Globus pallidus (tissue), 1 donor: ENCODE results near the gene CDH4.

Experiments used
- DNase-seq: peaks from one replicate; pipeline ENCODE4 v3.0.0-alpha.2; 2015; ENCODE audit warnings: low spot score

Gene CDH4

DNA sequence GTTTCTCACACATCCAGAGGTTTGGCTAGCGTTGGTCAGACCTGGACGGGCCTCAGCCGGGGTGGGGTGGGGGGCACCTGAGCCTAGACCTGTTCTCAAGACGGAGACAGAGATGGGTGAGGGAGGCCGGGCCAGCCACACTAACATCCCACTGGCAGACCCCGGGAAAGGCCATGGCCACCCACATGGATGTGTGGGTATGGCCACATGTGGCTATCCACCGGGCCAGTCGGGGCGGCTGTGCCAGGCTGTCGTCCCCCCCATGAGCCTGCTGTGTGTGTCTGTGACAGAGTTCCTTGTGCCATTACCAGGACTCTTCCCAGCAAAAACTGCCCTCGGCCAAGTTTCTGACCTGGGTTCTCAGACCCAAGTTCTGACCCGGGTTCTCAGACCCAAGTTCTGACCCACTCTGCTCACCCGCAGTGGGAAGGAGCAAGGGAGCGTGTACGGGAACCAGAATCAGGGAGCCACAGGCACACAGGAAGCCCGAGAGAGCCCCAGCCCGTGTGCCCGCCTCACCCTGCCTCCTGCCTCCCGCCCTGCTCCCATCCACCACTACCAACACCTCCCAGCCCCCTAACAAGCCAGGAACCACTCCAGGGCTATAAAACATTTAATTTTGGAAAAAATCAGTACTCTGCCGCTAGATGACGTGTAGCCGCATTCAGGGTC lies 558.1 kb downstream of the CDH4 start:
- DNase-seq, result no peak

DNA sequence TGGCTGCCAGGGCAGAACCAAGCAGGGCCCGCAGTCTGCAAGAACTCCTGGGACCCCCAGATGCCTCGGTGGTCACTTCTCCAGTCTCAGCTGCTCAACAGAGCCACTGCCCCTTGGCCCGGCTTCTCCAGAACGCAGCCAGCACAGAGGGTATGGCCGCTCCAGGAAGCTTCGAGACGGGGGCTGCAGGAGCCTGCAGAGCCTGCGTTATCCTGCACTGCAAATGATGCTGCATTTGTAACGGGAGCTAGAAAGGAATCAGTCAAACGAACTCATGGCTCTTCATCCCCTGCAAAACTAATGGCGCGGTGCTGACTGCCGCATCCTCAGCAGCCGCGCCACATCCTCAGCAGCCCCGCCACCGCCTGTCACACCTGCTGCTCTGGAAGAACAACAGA lies 558.7 kb downstream of the CDH4 start:
- no peak for DNase-seq

DNA sequence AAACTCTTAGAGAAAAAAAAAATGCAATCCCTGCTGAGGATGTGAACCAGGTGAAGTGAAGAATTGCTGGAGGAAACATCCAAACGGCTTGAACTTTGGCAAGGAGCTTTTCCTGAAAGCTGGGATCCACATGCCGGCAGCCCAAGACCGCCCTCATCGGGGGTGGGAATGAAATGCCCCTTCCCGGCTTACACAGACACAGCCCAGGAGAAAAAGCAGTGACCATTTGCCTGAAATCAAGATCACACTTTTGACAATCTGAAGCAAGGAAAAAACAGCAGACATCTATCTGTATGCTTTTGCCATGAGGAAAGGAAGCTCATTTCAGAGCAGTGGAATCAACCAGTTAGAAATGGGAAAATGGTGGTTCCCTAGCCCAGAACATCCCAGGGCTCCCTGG lies 559.1 kb downstream of the CDH4 start:
- no peak for DNase-seq

DNA sequence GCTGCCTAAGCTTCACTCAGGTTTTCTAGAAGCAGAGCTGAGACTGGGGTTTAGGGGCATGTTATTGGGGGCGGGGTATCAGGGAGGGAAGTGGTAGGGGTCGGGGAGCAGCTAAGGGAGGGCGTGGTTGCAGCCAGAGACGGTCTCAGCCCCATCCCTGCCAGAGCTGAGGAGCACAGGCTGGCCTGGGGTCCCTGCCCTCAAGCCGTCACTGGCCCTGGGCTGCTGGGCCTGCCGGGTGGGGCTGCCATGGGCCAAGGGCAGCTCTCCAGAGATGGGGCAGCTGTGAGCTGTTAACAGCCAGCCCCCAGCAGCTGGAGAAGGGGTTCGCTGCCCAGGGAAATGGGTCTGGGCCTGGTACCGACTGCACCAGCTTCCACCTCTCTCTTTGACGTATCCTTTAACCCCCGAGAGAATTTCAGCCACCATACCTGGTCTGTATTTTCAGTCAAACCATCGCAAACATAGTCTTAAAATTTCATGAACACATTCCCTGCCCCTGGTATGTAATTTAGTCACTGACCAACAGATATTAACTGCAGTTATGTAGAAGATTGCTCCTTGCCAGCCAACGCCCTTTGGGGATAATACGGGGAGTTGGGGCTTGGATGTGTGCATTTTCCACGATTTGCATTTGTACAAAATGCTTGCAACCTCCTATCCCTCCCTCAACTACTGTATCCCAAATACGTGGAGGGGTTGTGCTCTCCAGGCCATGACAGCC lies 560.2 kb downstream of the CDH4 start:
- no peak for DNase-seq

DNA sequence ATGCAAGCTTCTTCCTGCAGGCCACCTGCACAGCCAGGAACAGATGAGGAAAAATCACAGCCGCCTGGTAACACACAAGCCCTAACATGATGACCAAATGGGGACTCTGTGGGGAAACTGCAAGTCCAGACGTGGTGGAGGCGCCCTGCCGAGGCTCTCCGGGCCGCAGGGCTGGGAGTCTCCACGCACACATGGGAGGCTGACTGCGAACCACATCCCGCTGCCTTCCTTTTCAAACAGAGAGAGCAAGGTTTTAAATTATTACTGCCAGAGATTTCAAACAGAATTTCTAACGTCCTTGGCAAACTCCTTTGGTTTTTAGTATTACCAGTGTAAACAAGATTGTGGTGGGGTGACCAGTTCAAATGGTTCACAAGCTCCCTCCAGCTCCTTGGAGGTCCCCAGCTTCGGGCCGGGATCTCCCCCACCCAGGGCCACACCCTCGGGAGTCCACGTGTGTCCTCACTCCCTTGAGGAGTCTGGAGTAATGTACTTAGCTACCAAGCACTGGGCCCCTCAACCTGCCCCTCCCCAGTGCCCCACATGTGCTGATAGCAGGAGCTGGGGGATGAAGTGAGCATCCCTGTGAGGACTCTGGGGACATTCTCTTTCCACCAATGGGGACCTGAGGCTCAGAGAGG lies 560.9 kb downstream of the CDH4 start:
- no peak for DNase-seq

DNA sequence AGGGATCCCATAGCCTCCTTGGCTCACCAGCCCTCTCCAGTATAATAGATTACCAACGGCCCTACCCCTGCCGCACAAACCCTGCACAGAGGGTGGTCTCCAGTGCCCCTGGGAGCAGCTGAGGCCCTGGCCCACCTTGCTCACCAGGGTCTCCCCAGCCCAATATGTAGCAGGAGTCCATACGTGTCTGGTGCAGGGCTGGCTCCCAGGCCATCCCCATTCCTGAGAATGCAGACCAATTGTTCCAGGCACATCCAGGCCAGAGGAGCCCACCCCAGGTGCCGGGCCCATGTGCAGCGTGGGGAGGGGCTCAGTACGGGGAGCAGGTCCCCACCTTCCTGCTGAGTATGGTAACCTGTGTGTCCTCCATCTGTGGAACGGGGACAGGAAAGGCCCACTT lies 561.7 kb downstream of the CDH4 start:
- no peak for DNase-seq

DNA sequence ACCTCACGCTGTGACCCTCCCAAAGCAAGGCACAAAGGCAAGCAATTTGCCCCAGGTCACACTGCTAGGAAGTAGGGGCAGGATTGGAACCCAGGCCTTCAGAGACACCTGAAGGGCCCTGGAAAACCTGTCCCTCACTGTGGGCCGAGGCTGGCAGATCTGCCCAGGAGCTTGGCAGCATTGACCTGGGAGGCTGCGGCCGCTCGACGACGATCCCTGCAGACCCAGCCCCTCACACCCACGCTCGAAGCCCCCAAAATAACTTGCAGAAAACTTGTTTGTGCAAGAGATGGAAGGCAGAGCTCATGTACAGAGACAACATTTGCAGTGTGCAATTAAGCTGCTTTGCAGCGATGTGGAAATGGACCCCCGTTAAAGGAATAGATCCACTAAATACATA lies 562.2 kb downstream of the CDH4 start:
- no peak for DNase-seq

DNA sequence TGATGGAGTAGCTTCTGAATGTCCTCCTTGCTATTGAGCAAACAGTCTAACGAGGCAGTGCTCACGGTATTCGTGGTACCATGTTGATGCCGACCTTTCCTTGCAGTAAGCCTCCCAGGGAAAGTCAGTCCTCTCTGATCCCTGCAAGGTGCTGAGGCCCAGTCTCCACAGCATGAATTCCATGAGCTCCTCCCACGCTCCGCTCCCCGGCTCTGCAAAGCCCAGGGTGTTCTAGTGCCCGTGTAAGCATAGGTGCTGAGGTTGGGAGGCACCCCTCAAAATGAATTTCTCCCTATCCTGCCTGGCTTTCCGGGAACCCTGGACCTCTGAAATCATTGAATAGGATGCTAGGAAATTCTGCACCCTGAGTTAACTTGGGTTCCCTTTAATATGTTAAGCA lies 562.7 kb downstream of the CDH4 start:
- no peak for DNase-seq

DNA sequence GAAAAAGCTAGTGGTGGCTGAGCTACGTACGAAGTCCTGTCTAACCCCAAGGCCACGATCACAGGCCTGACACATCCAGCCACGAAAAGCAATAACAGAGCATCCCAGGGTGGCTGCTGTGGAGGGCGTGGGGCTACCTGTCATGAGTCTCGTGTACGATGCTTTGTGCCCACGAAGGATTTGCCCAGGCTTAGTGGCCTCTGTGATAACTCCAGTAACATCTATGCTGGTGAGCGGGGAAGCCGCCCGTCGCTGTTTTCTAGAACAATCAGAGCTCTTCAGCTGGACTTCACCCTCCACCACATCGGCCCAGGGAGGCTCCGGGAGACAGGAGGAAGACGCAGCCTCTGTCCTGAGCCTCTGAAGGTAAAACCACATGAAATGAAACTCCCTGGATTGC lies 563.1 kb downstream of the CDH4 start:
- DNase-seq, result no peak

DNA sequence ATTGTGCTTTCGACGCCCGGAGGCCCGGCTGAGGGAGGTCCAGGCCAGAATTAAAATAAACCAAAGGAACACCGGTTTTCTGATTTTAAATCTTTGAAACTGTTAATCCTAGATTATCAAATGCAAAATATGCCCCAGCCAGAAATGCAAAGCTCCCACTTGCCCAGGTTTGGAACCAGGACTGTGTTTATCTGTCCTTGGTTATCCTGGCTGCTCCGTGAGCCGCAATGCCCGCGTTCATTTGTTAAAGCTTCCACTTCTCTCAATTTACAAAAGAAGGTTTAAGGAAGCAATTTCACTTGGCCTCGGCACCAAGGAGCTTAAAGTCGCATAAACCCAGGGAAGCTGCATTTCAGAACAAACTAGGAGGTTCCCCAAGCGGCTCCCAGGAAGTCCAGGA lies 563.6 kb downstream of the CDH4 start:
- DNase-seq, result no peak

DNA sequence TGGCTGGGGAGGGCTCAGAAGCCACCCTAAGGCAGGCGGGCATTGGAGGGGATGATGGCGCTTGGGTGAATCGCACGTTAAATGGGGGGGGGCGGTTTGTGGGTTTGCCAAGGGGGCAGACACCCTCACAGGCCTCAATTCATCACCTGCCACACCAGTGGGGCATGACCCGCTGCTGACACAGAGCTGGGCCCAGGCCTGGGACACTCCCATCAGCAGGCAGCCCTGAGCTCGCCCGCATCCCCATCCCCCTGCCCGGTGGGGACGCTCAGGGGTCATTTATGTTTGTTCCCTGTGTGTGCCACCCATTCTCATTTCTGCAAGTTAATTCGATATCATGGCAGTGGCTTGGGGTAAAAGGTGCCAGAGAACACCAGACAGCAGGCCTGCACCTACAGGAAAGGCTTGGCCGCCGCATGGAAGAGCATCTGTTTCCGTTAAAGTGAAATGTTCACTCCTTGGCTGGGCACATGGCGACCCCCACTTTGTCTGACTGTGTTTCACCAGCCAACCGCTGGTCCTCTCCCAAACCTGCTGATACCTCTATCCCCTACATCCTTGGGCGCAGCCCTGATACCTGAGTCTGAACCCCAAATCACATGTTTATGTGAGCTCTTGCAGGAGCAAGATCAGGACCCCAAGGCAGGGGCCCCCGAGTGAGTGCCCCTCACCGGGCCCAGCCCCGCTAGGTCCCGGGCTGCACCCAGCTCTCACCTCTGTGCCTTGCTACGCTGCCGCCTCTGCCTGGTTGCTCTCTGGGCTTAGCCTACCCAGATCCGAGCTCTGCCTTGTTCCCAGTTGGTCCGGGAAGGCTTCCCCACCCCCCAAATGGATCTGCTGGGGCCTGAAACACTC lies 564.8 kb downstream of the CDH4 start:
- no peak for DNase-seq

DNA sequence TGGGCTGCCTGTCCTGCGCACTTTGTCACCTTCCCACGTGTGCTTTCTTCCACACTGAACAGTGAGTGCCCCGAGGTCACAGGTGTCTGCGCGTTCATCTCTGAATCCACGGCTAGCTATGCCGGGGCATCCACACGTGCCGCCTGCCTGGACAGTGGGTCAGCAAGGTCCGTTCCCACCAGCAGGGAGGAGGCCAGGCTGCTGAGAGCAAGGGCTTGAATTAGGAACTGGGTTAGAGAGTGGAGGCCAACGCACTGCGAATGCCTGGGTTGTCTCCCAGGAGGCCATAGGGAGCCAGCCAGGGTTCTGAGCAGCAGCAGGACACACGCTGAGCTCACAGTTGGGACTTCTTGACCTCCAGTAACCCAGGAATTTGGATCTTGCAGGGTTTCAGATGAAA lies 565.5 kb downstream of the CDH4 start:
- no peak for DNase-seq

DNA sequence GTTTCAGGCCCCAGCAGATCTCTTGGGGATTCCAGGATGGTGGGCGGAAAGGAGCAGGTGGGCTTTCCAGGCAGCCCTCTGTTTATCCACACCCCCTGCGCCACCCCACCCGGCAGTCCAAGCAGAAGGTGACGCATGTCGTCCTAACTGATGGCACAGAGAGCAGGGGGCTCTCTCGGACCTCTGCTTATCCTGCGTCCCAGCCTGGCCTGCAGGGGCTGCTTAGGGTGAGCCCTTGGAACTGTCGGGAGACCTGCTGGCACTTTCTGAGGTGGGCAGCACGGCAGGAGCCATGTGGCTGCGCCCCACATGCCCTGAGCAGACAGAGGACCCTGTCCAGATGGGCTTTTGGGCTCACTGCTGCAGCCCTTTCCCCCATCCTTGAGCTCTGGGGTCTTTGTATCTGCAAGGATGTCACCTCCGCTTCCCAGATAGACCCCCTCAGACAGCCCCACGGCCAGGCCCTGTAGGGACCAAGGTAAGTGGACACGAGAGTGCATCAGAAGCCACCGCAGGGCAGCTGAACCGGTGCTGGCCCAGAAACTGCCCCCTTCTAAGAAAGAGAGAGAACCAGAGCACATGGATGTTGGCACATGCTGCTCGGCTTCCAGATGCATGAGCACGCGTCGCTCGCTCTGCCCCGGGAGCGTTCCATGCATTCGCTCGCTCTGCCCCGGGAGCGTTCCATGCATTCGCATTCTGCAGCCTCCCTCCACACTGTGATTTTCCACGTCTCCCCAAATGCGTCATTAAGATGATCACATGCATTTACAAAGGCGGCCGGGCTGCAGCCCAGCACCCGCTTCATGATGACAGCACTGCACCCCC lies 566.9 kb downstream of the CDH4 start:
- no peak for DNase-seq

DNA sequence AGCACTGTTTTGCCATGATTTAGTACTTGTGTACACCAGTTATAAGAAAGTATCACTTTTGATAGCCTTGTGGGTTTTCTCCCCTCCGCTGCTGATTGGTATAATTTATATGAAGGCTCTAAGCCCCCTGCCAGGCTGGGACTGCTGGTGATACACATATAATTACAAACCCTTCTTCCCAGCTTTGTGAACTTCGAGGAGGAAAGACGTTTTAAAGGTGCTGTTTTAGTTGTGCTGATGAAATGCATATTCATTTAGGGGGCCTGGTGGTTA lies 567.4 kb downstream of the CDH4 start:
- no peak for DNase-seq

DNA sequence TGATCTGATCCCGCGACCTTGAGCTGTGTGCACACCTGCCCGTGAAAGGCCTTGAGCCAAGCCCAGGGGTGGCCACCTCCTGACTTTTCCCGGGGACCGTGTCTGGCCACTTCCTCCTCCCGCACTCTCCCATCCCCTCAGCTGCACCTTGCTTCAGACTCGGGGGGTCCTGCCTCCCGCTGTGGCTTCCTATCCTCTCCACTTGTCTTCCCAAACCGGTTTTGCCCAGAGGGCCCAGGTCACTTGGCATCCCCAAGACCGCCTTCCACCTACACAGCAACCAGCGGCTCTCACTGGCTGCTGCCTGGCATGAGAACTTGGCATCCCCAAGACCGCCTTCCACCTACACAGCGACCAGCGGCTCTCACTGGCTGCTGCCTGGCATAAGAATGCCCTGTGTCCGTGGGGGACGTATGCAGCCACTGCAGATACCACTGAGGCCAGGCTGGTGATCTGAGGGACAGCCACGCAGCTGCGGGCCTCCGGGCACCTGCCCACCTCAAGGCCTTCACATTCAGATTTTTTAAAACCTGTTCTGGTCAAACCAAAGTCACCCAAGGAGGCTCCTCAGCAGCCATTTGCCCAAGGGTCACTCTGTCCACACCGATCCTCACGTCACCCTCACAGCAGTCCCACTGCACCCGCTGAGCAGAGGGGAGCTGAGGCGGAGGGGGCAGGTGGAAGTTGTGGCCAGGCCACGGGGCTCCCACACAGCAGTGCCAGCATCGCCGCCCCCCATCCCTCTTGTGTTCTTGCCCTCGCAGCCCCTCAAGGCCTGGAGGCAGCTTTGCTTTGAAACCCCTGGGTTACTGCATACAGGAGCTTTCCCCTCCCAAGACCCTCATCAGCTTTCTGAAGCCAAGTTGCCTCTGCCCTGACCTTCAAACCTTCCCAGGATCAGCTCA lies 568.1 kb downstream of the CDH4 start:
- DNase-seq, result no peak

DNA sequence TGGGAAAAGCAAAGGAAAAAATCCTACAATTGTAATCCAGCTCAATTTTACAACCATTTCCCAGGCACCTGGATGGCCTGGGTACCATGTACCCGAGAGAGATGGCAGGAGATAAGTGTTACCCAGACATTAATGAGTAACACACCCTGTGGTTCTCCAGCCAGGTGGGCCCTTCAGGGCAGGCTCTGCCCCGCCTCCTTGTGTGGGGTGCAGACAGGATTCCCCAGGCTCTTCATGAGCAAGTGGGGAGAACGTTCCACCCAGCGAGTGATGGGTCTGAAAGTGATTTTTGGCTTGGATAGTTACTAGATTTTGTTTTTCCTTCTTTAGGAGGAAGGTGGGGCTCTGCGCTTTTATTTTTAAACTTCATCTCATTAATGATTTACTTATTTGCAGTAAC lies 569.7 kb downstream of the CDH4 start:
- no peak for DNase-seq

DNA sequence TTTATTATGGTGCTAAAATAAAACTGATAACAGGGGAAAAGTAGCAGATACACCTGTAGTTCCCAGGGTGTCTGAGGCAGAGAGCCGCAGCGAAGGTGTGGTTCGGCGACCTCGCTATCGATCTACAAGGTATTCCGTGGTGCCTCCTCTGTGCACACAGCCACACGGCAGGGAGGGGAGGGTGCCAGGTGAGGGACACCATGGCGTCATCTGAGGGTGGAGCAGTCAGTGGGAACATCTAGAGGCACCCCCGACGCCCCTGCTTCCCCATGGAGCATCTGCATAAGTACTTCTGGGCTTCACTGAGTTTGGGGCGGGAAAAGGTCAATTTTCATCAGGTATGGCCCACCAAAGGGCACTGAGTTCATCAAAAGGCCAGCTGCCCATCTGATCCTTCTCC lies 570.3 kb downstream of the CDH4 start:
- DNase-seq, result no peak

DNA sequence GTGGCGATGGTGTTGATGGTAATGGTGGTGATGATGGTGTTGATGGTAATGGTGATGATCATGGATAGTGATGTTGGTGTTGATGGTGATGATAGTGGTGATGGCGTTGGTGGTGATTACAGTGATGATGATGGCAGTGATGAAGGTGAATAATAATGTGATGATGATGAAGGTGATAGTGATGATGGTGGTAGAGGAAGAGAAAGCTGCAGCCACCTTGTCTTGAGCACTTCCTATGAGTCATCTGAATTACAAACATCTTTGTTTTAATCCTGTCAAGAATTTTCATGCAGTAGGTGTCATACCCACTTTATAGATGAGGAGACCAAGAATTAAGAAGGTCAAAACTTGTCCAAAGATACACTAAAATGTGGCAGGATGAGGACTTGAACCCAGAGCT lies 571.2 kb downstream of the CDH4 start:
- DNase-seq, result no peak

DNA sequence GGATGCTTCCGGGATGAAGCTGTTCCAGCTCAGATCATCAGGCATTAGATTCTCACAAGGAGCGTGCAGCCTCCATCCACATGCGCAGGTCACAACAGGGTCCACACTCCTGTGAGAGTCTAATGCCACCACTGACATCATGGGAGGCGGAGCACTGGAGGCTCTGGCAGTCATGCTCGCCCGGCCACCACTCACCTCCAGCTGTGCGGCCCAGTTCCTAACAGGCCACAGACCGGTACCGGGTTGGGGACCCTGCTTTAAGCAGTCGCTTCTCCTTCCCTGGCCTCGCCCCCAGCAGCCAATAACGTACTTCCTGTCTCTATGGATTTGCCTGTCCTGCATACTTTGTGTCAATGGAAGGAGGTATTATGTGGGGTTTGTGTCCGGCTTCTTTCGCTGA lies 576.8 kb downstream of the CDH4 start:
- no peak for DNase-seq

DNA sequence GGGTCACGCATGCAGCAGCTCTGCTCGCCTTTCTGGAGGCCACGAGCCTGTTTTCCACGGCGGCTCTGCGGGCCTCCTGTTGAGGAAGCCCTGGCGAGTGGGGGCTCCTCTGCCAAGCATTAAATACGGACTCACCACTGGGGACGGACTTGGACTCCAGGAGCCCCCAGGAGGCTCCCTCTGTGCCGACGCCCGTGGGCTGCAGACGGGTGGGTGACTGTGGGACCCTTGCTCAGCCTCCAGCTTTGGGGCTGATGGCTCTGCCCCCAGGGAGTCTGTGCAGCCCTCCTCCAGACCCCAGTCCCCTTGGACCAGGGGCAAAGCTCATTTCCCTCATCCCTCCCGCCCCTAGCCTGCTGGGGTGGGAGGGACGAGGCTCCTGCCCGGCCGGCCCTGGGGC lies 577.5 kb downstream of the CDH4 start:
- no peak for DNase-seq
